Brain microvascular endothelial cell (primary cell): ENCODE measurements around the gene APBA2.

Experiments used
- DNase-seq: peaks from one replicate; pipeline ENCODE4 v3.0.0-alpha.2; 2020
- H3K27ac ChIP-seq: fragments of 250-450 bp; sonication (Bioruptor Pico); 2 replicates; pipeline ENCODE4 v1.5.1; 2020; ENCODE audit warnings: mild to moderate bottlenecking, moderate library complexity
- H3K27me3 ChIP-seq: fragments of 250-450 bp; sonication (Bioruptor Pico); replicated peaks from 2 replicates; pipeline ENCODE4 v1.5.1; 2020; ENCODE audit warnings: mild to moderate bottlenecking
- H3K36me3 ChIP-seq: fragments of 250-450 bp; sonication (Bioruptor Pico); replicated peaks from 2 replicates; pipeline ENCODE4 v1.5.1; 2020; ENCODE audit warnings: mild to moderate bottlenecking
- H3K4me3 ChIP-seq: 2 replicates; pipeline ENCODE4 v1.5.1; 2011; ENCODE audit warnings: low read depth, mild to moderate bottlenecking, control low read depth, low read length, moderate library complexity
- in situ Hi-C: cut with HindIII; loops from 2 replicates; pipeline ENCODE4 v1.10.0; 2017; ENCODE audit warnings: low sequenced_read_pairs, low pct_ligation_motif_present
- TF ChIP-seq, protein P1 (sequence below): IDR thresholded peaks from 2 replicates; pipeline ENCODE4 v1.5.1; 2011; ENCODE audit warnings: low read depth, mild to moderate bottlenecking, moderate library complexity, low read length, control low read depth, inconsistent platforms; ENCODE audit errors: missing control alignments

The APBA2 gene

GRCh38 chr15:28946803-28947202, 61.0 kb downstream of the APBA2 start:
- Histone ChIP-seq H3K4me3 (no peak overlapping the region), H3K27me3 (no peaks in the 10 kb centered on the region), H3K36me3 (no peaks in the 10 kb centered on the region), H3K27ac (no peak overlapping the region)
- TF ChIP-seq, protein P1, sequence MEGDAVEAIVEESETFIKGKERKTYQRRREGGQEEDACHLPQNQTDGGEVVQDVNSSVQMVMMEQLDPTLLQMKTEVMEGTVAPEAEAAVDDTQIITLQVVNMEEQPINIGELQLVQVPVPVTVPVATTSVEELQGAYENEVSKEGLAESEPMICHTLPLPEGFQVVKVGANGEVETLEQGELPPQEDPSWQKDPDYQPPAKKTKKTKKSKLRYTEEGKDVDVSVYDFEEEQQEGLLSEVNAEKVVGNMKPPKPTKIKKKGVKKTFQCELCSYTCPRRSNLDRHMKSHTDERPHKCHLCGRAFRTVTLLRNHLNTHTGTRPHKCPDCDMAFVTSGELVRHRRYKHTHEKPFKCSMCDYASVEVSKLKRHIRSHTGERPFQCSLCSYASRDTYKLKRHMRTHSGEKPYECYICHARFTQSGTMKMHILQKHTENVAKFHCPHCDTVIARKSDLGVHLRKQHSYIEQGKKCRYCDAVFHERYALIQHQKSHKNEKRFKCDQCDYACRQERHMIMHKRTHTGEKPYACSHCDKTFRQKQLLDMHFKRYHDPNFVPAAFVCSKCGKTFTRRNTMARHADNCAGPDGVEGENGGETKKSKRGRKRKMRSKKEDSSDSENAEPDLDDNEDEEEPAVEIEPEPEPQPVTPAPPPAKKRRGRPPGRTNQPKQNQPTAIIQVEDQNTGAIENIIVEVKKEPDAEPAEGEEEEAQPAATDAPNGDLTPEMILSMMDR, result no peak
- DNase-seq, result no peak
- in situ Hi-C loops, result no loop called here

- no peaks in the 10 kb centered on the region for H3K36me3 ChIP-seq
- H3K27ac ChIP-seq, result no peak overlapping the region
- TF ChIP-seq, protein P1, result no peak
- no peak for DNase-seq
- H3K27me3 ChIP-seq, result no peaks in the 10 kb centered on the region
- in situ Hi-C loops, result no loop called here
- H3K4me3 ChIP-seq, result no peak overlapping the region
These were observed 61.5 kb downstream of the APBA2 start for GRCh38 chr15:28947221-28947674.

GRCh38 chr15:28948036-28948435, 62.3 kb downstream of the APBA2 start:
- H3K27me3 ChIP-seq, result no peaks in the 10 kb centered on the region
- no peak overlapping the region for H3K4me3 ChIP-seq
- TF ChIP-seq, protein P1, result no peak
- H3K27ac ChIP-seq, result no peak overlapping the region
- no peaks in the 10 kb centered on the region for H3K36me3 ChIP-seq
- no peak for DNase-seq
- in situ Hi-C loops, result no loop called here

DNA sequence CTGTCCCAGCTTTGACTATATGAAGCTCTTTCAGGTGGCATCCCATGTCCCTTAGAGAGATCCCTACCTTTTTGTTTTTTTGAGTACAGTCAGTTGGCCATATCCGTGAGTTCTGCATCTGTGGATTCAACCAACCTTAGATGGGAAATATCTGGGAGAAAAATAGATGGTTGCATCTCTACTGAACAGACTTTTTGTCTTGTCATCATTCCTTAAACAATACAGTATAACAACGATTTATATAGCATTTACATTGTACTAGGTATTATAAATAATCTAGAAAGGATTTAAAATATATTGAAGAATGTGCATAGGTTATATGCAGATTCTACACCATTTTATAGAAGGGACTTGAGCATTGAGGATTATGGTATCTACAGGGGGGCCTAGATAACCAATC, 65.1 kb downstream of the APBA2 start:
- in situ Hi-C loops, result no loop called here
- Histone ChIP-seq H3K4me3 (no peak overlapping the region), H3K27me3 (no peaks in the 10 kb centered on the region), H3K27ac (no peak overlapping the region), H3K36me3 (no peaks in the 10 kb centered on the region)
- TF ChIP-seq, protein P1, result no peak
- DNase-seq, result no peak

- TF ChIP-seq, protein P1, result no peak
- no peaks in the 10 kb centered on the region for H3K36me3 ChIP-seq
- in situ Hi-C loops, result no loop called here
- H3K4me3 ChIP-seq, result no peak overlapping the region
- no peak for DNase-seq
- H3K27ac ChIP-seq, result no peak overlapping the region
- no peaks in the 10 kb centered on the region for H3K27me3 ChIP-seq
These were observed 67.1 kb downstream of the APBA2 start for GRCh38 chr15:28952666-28953491.
